Sigmoid colon (tissue), 7 donors: ENCODE data around the gene ACOX3. TPM values are rescaled to one million over a fixed set of nuclear protein-coding genes. Genes with fewer than 3 reads are reported as not detected.

Experiments used
- DNase-seq: peaks from one replicate; pipeline ENCODE4 v3.0.0-alpha.2; 2019
- H3K27ac ChIP-seq, 4 donors: fragments of 200-600 bp; sonication (generic); one replicate each; pipeline ENCODE4 v1.5.1; 2016 to 2019; ENCODE audit warnings: mild to moderate bottlenecking in 1 of 4
- H3K27me3 ChIP-seq, 3 donors: fragments of 200-600 bp; sonication (generic); one replicate each; pipeline ENCODE4 v1.5.1; 2019; ENCODE audit warnings: mild to moderate bottlenecking in 1 of 3
- H3K36me3 ChIP-seq, 4 donors: fragments of 200-600 bp; sonication (generic); one replicate each; pipeline ENCODE4 v1.5.1; 2016 to 2019
- H3K4me1 ChIP-seq, 4 donors: fragments of 200-600 bp; sonication (generic); one replicate each; pipeline ENCODE4 v1.5.1; 2017 to 2019
- H3K4me3 ChIP-seq, 4 donors: fragments of 200-600 bp; sonication (generic); one replicate each; pipeline ENCODE4 v1.5.1; 2017 to 2019; ENCODE audit warnings: mild to moderate bottlenecking in 2 of 4, moderate library complexity in 1 of 4
- H3K9me3 ChIP-seq, 4 donors: fragments of 200-600 bp in 3 of 4; sonication (generic) in 3 of 4; one replicate each; pipeline versions ENCODE4 v1.5.1 to v1.6.1; 2013 to 2019
- EP300 ChIP-seq, 4 donors: sonication (generic); formaldehyde crosslinking; IDR thresholded peaks; one replicate each; pipeline ENCODE4 v1.6.1; 2017; ENCODE audit warnings: antibody characterized with exemption in 4 of 4
- POLR2A ChIP-seq, 2 donors: fragments of 450-650 bp; IDR thresholded peaks; one replicate each; pipeline ENCODE4 v1.6.1; 2016; ENCODE audit warnings: antibody characterized with exemption in 2 of 2, mild to moderate bottlenecking in 2 of 2, moderate library complexity in 2 of 2
- POLR2AphosphoS5 ChIP-seq, 4 donors: sonication (generic); formaldehyde crosslinking; IDR thresholded peaks; one replicate each; pipeline ENCODE4 v1.6.1; 2017; ENCODE audit warnings: antibody characterized with exemption in 4 of 4
- WGBS, 2 donors: extraction: QIAGEN DNeasy Blood & Tissue Kit; methylation state at CpG; one replicate each; pipeline ENCODE4 v1.1.7; 2013; 5-methylcytosine and 5-hydroxymethylcytosine counted together
- intact Hi-C: fragments of 100-400 bp; cut with DNase I; formaldehyde crosslinking; loops from one replicate; pipeline ENCODE4 v1.15.1; 2023
- polyA plus RNA-seq, 3 donors: library from polyadenylated mRNA; stranded (reverse); fragments of 200-250 nt; gene quantifications; one replicate each; pipeline ENCODE4 v1.2.3, GENCODE V29; 2013
- total RNA-seq, 4 donors: library from RNA; depleted of rRNA; stranded (reverse); fragments of >200 nt; gene quantifications; one replicate each; pipeline ENCODE4 v1.1.0, GENCODE V29; 2016
- TF ChIP-seq, protein P1 (sequence below), 4 experiments: fragments of 450-650 bp in 3 of 4; fragments of 200-600 bp in 1 of 4; IDR thresholded peaks; one replicate each; pipeline ENCODE4 v1.5.1; 2016 to 2019; ENCODE audit warnings: antibody characterized with exemption in 4 of 4, mild to moderate bottlenecking in 3 of 4, moderate library complexity in 2 of 4
- donor health status: healthy with polysubstance abuse.
- donor health status: Bipolar disorder and iron deficiency.
- donor health status: healthy.

The ACOX3 gene
- total and polyA plus RNA-seq, 7 donors, result 8.4 to 51.0 (median 24.8) TPM

DNA sequence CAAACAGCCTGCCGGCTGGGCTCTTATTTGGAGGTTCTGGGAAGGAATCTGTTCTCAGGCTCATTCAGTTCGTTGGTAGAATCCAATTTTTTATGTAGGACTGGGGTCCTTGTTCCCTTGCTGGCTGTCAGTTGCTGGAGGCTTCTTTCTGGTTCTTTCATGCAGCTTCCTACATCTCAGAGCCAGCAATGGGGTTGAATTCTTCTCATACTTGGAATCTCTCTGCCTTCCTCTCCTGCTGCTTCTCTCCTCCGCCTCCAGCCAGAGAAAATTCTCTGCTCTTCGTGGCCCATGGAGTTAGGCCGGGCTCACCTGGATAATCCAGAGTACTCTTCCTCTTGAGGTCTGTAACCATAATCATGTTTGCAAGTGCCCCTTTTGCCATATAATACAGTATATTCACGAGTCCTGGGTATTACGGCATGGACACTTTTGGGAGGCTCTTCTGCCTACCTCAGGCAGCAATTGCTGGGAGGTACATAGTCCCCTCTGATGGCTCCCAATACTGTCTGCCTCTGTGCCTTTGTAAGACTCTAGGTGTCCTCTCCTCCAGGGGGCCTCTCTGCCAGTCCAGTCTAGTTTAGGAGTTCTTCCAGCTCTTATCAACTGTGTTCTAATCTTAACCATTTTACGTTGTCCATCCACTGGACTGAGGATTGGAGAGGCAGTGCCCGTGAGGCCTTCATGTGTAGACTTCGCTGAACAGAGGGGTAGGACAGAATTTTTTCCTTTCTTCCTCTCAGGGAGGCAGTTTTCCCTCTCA, 2.3 kb upstream of the ACOX3 start:
- Histone ChIP-seq H3K36me3 (peaks cover 0 to 20% (median 7%) of the 10 kb centered on the region in 4 donors), H3K4me1 (peaks cover 0 to 53% (median 38%) of the 10 kb centered on the region in 4 donors), H3K27ac (no peak overlapping the region), H3K4me3 (no peak overlapping the region), H3K9me3 (no peaks in the 10 kb centered on the region), H3K27me3 (no peaks in the 10 kb centered on the region)
- DNase-seq, result no peak
- WGBS, 2 donors, result 87 to 93% methylated on average over 10 of the region's 10 CpGs
- intact Hi-C loops, result no loop called here
- TF ChIP-seq POLR2A (IDR thresholded peaks at IDR 0.05) (no peak), EP300 (IDR thresholded peaks at IDR 0.05) (no peak), POLR2AphosphoS5 (IDR thresholded peaks at IDR 0.05) (no peak)
- TF ChIP-seq, protein P1, sequence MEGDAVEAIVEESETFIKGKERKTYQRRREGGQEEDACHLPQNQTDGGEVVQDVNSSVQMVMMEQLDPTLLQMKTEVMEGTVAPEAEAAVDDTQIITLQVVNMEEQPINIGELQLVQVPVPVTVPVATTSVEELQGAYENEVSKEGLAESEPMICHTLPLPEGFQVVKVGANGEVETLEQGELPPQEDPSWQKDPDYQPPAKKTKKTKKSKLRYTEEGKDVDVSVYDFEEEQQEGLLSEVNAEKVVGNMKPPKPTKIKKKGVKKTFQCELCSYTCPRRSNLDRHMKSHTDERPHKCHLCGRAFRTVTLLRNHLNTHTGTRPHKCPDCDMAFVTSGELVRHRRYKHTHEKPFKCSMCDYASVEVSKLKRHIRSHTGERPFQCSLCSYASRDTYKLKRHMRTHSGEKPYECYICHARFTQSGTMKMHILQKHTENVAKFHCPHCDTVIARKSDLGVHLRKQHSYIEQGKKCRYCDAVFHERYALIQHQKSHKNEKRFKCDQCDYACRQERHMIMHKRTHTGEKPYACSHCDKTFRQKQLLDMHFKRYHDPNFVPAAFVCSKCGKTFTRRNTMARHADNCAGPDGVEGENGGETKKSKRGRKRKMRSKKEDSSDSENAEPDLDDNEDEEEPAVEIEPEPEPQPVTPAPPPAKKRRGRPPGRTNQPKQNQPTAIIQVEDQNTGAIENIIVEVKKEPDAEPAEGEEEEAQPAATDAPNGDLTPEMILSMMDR (IDR thresholded peaks at IDR 0.05), result no peak

DNA sequence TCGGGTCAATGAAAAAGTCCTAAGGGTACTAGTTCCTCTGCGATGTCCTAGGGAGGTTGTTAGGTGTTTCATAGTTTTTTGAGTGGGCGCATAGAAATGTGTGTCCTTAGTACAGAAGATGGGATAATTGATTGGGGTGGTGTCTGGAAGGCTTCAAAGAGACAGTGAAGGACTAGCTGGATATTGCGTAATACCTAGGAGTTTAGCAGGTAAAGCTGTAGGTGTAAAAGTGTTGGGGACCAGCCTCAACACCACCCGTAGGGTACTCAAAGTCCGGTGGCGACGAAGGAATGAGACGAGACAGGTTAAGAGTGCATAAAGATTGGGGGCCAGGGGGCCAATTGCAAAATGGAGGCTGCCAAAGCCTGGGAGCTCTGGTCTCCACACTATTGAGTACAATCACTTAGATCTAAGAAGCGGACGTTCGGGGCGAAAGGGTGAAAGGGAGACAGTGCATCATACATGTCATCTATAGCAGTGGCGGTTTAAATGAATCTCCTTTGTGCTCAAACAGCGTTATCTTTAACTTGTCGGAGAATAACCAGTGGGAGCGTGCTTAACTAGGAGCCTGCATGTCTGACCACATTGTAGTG, 1.1 kb upstream of the ACOX3 start:
- Histone ChIP-seq H3K36me3 (peaks cover 0 to 10% (median 5%) of the 10 kb centered on the region in 4 donors), H3K4me3 (peak overlapping the region; percentile 89 to 99 (median 96)), H3K4me1 (peaks cover 0 to 65% (median 47%) of the 10 kb centered on the region in 4 donors), H3K9me3 (no peaks in the 10 kb centered on the region), H3K27ac (peak overlapping the region in 1 of 4 donors; percentile 92), H3K27me3 (no peaks in the 10 kb centered on the region)
- 34 to 61% methylated on average over 17 of the region's 17 CpGs for WGBS, 2 donors
- intact Hi-C loops, result no loop called here
- DNase-seq, result no peak
- TF ChIP-seq EP300 (IDR thresholded peaks at IDR 0.05) (no peak), POLR2A (IDR thresholded peaks at IDR 0.05) (no peak), POLR2AphosphoS5 (IDR thresholded peaks at IDR 0.05) (no peak)
- TF ChIP-seq, protein P1 (IDR thresholded peaks at IDR 0.05), result no peak

DNA sequence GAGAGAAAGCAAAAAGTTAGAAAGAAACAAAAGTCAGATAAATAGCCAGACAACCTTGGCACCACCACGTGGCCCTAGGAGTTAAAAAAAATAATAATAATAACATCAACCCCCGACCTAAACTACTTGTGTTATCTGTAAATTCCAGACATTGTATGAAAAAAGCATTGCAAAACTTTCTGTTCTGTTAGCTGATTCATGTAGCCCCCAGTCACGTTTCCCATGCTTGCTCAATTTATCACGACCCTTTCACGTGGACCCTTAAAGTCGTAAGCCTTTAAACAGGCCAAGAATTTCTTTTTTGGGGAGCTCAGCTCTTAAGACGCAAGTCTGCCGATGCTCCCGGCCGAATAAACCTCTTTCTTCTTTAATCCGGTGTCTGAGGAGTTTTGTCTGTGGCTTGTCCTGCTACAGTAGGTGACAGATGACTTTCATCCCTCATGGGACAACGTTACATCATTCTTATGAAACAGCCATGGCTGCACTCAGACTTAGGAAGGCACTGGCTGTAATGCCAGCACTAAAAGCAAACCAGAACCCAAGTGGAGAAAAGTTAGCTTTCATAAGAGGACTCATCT, 520 bp downstream of the ACOX3 start:
- H3K27ac ChIP-seq, result peak overlapping the region; percentile 90 to 93 (median 92)
- no peaks in the 10 kb centered on the region for H3K27me3 ChIP-seq
- H3K4me1 ChIP-seq, result peaks cover 0 to 78% (median 57%) of the 10 kb centered on the region in 4 donors
- WGBS, 2 donors, result 37 to 42% methylated on average over 12 of the region's 12 CpGs
- peak overlapping the region; percentile 89 to 99 (median 96) for H3K4me3 ChIP-seq
- peaks cover 0 to 3% (median 0%) of the 10 kb centered on the region in 4 donors for H3K36me3 ChIP-seq
- DNase-seq, result no peak
- no peaks in the 10 kb centered on the region for H3K9me3 ChIP-seq
- intact Hi-C loops, result loop anchor here (1.0 kb wide), 1 partner anchor 12 kb away; no protein-coding TSS in a partner anchor
- no peak for TF ChIP-seq POLR2AphosphoS5 (IDR thresholded peaks at IDR 0.05)
- no peak for TF ChIP-seq POLR2A (IDR thresholded peaks at IDR 0.05)
- TF ChIP-seq, protein P1 (IDR thresholded peaks at IDR 0.05), result no peak
- no peak for TF ChIP-seq EP300 (IDR thresholded peaks at IDR 0.05)

DNA sequence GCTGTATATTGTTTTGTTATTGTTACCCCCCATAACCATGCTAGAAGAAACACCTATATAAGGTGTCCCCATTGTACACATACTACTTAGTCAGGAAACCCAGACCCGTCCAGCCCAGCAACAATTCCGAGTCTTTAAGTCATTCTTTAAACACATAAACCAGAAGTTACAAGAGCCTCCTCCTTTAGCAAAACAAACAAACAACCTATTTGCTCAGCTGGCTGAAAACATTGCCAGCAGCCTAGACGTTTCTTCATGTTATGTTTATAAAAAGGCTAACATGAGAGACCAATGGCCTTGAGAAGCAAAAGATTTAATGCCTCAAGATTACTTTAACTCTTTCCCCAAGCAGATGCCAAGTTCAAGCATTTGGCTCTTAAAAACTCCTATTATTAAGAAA, 1.4 kb downstream of the ACOX3 start:
- Histone ChIP-seq H3K36me3 (no peaks in the 10 kb centered on the region), H3K9me3 (no peaks in the 10 kb centered on the region), H3K4me3 (peak overlapping the region in 1 of 4 donors; percentile 99), H3K27me3 (no peaks in the 10 kb centered on the region), H3K4me1 (peaks cover 0 to 83% (median 57%) of the 10 kb centered on the region in 4 donors), H3K27ac (peak overlapping the region in 3 of 4 donors; percentile 90 to 93 (median 92))
- no peak for DNase-seq
- intact Hi-C loops, result no loop called here
- WGBS, 2 donors, result 42 to 65% methylated on average over 3 of the region's 3 CpGs
- TF ChIP-seq POLR2AphosphoS5 (IDR thresholded peaks at IDR 0.05) (no peak), POLR2A (IDR thresholded peaks at IDR 0.05) (no peak), EP300 (IDR thresholded peaks at IDR 0.05) (no peak)
- TF ChIP-seq, protein P1 (IDR thresholded peaks at IDR 0.05), result no peak
